ENCODE measurements around the gene VPS13D. TPM values are rescaled to one million over a fixed set of nuclear protein-coding genes. Genes with fewer than 3 reads are reported as not detected.

Gene VPS13D
- total and polyA plus RNA-seq, 10 of the 15 experiments (the other 5 are each of a cell fraction or from before 2014, with no cell fraction given), result 1.4 to 16.9 (median 8.5) TPM

DNA sequence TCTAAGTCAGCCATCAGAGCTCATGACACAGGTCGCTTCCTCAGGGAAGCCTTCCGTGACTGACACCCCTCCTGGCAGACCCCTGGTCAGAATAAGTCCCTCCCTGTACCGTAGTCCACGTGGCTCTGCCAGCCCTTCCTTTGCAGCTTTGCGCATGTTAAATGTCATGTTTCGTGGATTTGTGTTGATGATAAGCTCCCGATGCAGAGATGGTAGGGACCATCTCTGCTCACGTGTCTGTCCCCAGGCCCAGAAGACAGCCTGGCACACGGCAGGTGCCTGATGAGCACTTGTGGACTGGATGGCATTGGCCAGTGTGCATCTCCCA, 312.3 kb downstream of the VPS13D start:
- intact Hi-C loops (cut with micrococcal nuclease; ENCODE audit: unreplicated experiment), result no loop called here
- no peak for FAIRE-seq
- CTCF ChIA-PET, result no interaction called here
- no peak overlapping the region for H3K4me2 ChIP-seq (ENCODE audit: control insufficient read depth, insufficient read depth)
- H3K9me3 ChIP-seq (replicated peaks; ENCODE audit: control insufficient read depth, insufficient read depth, low read length), result no peaks in the 10 kb centered on the region; the same call in 2 of the 3 replicates
- SMC1A ChIA-PET (ENCODE audit: uncharacterized antibody, unreplicated experiment), result no interaction called here
- H4K20me1 ChIP-seq (ENCODE audit: control insufficient read depth, insufficient read depth), result no peaks in the 10 kb centered on the region
- H3K4me1 ChIP-seq (ENCODE audit: control insufficient read depth, insufficient read depth, low read length), result no peaks in the 10 kb centered on the region
- POLR2A ChIA-PET, result no interaction called here
- H3K79me2 ChIP-seq (ENCODE audit: control insufficient read depth, insufficient read depth, low read length), result no peaks in the 10 kb centered on the region
- DNase-seq (ENCODE audit: low read depth, low spot score), result no peak
- H3K27ac ChIP-seq (ENCODE audit: control insufficient read depth, insufficient read depth), result no peak overlapping the region
- H3K36me3 ChIP-seq (ENCODE audit: control insufficient read depth in 2 of 2, insufficient read depth in 2 of 2, low read length in 1 of 2), result no peaks in the 10 kb centered on the region
- WGBS (ENCODE audit: insufficient coverage, insufficient replicate concordance, low lambda C conversion rate, missing lambda C conversion rate), result 50% methylated on average over 9 of the region's 9 CpGs
- RAD21 ChIA-PET (ENCODE audit: unreplicated experiment), result no interaction called here
- BruUV-seq (replicated peaks), result no TSS peak
- in situ Hi-C loops (cut with MboI), result loop anchor here (25.0 kb wide), 1 partner anchor 695 kb away; the partner anchor contains the start of gene PRAMEF18
- no peak overlapping the region for H3K9ac ChIP-seq (ENCODE audit: control insufficient read depth, insufficient read depth, low read length)
- no peak overlapping the region for H3K4me3 ChIP-seq
- H3K27me3 ChIP-seq (replicated peaks in 1 of 2; ENCODE audit: control insufficient read depth in 2 of 2, insufficient read depth in 2 of 2, low read length in 1 of 2), result no peaks in the 10 kb centered on the region; a peak in 1 of 4 replicates
- no peak for ATAC-seq
- no peak overlapping the region for H2AFZ ChIP-seq (ENCODE audit: control insufficient read depth, low read depth, low read length)
- TF ChIP-seq, protein P1, sequence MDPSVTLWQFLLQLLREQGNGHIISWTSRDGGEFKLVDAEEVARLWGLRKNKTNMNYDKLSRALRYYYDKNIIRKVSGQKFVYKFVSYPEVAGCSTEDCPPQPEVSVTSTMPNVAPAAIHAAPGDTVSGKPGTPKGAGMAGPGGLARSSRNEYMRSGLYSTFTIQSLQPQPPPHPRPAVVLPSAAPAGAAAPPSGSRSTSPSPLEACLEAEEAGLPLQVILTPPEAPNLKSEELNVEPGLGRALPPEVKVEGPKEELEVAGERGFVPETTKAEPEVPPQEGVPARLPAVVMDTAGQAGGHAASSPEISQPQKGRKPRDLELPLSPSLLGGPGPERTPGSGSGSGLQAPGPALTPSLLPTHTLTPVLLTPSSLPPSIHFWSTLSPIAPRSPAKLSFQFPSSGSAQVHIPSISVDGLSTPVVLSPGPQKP (IDR thresholded peaks at IDR 0.05; ENCODE audit: low read depth, low read length), result no peak
- TF ChIP-seq SUPT20H (IDR thresholded peaks at IDR 0.05; ENCODE audit: borderline replicate concordance, control insufficient read depth, low read depth, low read length) (no peak), ZBTB33 (IDR thresholded peaks at IDR 0.05) (no peak), NR2C1 (IDR thresholded peaks at IDR 0.05) (no peak), CHD1 (IDR thresholded peaks at IDR 0.05; ENCODE audit: low read depth, low read length) (no peak), NFYA (IDR thresholded peaks at IDR 0.05; ENCODE audit: borderline replicate concordance, low read depth, low read length) (no peak), NRF1 (conservative IDR thresholded peaks at IDR 0.05; ENCODE audit: low read depth, low read length) (no peak), ZNF622 (IDR thresholded peaks at IDR 0.05) (no peak), NR2C2 (IDR thresholded peaks at IDR 0.05; ENCODE audit: borderline replicate concordance, control insufficient read depth, insufficient read length, low read depth) (no peak), SPI1 (IDR thresholded peaks at IDR 0.05; ENCODE audit: borderline replicate concordance, insufficient read depth, low read depth, low read length) (no peak)
- TF ChIP-seq, protein P2, sequence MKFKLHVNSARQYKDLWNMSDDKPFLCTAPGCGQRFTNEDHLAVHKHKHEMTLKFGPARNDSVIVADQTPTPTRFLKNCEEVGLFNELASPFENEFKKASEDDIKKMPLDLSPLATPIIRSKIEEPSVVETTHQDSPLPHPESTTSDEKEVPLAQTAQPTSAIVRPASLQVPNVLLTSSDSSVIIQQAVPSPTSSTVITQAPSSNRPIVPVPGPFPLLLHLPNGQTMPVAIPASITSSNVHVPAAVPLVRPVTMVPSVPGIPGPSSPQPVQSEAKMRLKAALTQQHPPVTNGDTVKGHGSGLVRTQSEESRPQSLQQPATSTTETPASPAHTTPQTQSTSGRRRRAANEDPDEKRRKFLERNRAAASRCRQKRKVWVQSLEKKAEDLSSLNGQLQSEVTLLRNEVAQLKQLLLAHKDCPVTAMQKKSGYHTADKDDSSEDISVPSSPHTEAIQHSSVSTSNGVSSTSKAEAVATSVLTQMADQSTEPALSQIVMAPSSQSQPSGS (IDR thresholded peaks at IDR 0.05; ENCODE audit: low read length), result no peak
- TF ChIP-seq, protein P3, sequence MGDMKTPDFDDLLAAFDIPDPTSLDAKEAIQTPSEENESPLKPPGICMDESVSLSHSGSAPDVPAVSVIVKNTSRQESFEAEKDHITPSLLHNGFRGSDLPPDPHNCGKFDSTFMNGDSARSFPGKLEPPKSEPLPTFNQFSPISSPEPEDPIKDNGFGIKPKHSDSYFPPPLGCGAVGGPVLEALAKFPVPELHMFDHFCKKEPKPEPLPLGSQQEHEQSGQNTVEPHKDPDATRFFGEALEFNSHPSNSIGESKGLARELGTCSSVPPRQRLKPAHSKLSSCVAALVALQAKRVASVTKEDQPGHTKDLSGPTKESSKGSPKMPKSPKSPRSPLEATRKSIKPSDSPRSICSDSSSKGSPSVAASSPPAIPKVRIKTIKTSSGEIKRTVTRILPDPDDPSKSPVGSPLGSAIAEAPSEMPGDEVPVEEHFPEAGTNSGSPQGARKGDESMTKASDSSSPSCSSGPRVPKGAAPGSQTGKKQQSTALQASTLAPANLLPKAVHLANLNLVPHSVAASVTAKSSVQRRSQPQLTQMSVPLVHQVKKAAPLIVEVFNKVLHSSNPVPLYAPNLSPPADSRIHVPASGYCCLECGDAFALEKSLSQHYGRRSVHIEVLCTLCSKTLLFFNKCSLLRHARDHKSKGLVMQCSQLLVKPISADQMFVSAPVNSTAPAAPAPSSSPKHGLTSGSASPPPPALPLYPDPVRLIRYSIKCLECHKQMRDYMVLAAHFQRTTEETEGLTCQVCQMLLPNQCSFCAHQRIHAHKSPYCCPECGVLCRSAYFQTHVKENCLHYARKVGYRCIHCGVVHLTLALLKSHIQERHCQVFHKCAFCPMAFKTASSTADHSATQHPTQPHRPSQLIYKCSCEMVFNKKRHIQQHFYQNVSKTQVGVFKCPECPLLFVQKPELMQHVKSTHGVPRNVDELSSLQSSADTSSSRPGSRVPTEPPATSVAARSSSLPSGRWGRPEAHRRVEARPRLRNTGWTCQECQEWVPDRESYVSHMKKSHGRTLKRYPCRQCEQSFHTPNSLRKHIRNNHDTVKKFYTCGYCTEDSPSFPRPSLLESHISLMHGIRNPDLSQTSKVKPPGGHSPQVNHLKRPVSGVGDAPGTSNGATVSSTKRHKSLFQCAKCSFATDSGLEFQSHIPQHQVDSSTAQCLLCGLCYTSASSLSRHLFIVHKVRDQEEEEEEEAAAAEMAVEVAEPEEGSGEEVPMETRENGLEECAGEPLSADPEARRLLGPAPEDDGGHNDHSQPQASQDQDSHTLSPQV (IDR thresholded peaks at IDR 0.05), result no peak
